HG03457 (cell line): ENCODE measurements around the gene PHACTR4.
"Not testable (repeated sequence)": the region's sequence is repeated elsewhere in the genome, so short reads cannot be mapped to it uniquely, and the experiment has no call there.

ENCODE experiments used
- ATAC-seq: cut with Tn5 transposase; IDR thresholded peaks from one replicate; pipeline ENCODE4 v1.9.1; 2021; ENCODE audit warnings: moderate number of reproducible peaks; ENCODE audit not compliant: unreplicated experiment

PHACTR4 gene

DNA sequence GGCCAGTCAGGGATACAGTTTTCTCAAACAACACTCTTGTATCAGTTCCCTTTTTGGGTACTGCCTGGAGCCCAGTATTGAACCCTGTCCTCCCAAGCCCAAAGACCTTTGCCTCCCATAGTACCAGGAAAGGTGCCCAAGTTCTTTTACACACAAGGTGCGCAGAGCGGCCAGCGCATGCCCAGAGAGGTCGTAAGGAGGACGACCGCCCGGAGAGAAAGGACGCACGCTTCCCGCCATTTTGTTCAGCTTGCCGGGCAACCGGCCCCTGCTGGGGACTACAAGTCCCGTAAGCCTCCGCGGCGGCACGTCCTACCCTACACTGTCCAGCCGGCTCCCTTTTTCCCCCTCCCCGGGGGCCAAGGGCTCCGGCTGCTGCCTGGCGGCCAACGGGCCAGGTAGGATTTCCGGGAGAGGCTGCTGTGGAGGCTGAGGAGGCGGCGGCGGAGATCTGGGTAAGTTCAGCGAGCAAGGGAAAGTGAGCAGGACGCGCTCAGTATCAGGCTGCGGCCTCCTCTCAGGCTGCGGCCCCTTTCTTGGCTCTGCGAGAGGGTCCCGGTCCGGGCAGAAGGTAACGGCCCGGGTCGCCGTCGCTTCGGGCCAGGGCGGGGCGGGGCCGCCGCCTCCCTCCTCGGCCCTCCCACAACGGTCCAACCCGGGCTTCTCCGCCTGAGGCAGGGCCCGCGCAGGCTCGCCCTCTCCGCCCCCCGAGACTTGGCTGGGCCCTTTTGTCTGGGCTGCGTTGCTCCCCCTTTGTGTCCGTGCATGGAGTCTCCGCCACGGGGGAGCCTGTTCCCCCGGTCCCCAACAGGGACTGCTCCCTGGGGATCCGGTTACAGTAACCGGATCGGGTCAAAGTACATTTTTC lies at the start of gene PHACTR4:
Gene PHACTR4, plus strand, starts transcription at position 370 of the 868 bp plus-strand sequence. CDS start 37,708 bp downstream, outside the sequence.
- peak; percentile 87 for ATAC-seq

DNA sequence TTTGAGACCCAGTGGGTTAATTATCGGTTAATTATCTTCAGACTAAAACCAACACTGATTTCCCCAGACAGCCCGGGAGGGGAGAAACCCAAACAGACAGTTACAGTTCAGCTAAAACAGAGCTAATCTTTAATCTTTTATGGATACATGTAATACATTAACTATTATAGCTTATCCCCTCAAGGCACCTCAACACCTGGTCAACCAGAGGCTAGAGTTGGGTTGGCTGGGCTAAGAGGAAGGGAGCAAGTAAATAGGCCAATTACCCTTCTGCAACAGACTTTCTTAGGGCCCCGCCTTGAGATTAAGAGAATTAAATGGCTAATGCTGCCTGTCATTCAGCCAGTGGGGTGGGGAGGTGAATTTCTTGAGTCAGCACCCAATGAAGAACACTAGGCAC lies 47.3 kb upstream of the PHACTR4 start:
- peak; percentile 53 for ATAC-seq

DNA sequence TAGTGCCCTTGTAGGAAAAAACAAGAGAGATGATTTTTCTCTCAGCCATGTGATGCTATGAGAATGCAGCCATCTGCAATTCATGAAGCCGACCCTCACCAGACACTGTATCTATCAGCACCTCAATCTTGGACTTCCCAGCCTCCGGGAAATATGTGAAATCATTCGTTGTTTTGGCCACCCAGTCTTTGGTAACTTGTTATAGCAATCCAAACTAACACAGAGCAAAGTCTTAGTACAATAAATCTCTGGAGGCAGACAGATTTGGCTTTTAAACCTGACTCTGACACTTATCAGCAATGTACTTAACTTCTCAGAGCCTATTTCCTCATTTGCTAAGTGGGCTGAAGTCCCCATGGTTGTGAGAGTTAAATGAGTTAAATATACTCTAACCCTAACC lies 45.8 kb upstream of the PHACTR4 start:
- ATAC-seq = no peak

DNA sequence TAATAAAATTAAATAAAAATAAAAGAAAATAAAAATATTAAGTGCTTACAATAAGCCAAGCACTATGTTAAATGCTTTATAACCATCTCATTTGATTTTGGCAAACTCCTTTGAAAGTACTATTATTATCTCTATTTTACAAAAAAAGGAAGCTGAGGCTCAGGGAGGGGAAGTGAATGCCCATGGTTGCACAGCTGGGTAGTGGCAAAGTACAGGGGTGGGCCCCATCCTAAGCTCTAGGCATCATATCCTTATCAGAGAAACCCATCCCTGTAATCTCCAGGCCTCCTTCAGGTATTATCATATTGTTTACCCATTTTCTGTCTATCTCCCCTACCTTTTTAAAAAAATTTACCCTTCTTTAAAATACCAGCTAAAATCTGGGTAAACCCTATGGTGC lies 43.0 kb upstream of the PHACTR4 start:
- no peak for ATAC-seq

DNA sequence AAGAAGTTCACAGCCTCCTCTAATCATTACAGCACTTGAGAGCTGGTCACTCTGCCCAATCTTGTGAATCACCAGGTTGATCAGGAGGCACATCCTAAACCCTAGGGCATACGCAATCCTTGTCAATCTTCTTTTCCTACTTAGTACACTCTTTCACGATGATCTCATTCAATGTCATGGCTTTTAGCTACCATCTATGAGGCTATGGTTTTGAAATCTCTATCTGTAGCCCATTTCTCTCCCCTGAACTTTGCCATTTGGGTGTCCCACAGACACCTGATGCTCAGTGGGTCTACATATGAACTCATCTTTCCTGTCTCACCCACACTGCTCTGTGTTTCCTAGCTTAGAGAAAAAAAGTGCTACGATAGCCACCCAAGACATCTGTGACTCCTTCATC lies 42.6 kb upstream of the PHACTR4 start:
- ATAC-seq = no peak

GRCh38 chr1:28327431-28327830 lies 42.1 kb upstream of the PHACTR4 start:
- not testable (repeated sequence) for ATAC-seq

DNA sequence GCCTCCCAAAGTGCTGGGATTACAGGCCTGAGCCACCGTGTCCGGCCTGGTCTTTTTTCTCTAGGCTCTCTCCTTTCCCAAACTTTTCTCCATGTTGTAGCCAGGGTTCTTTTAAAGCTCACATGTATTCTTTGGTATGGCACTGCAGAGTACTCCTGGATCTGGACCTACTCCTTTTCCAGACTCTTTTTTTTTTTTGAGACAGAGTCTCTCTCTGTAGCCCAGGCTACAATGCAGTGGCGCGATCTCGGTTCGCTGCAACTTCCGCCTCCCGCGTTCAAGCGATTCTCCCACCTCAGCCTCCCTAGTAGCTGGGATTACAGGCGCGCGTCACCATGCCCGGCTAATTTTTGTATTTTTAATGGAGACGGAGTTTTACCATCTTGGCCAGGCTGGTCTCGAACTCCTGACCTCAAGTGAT lies 41.3 kb upstream of the PHACTR4 start:
- no peak for ATAC-seq

DNA sequence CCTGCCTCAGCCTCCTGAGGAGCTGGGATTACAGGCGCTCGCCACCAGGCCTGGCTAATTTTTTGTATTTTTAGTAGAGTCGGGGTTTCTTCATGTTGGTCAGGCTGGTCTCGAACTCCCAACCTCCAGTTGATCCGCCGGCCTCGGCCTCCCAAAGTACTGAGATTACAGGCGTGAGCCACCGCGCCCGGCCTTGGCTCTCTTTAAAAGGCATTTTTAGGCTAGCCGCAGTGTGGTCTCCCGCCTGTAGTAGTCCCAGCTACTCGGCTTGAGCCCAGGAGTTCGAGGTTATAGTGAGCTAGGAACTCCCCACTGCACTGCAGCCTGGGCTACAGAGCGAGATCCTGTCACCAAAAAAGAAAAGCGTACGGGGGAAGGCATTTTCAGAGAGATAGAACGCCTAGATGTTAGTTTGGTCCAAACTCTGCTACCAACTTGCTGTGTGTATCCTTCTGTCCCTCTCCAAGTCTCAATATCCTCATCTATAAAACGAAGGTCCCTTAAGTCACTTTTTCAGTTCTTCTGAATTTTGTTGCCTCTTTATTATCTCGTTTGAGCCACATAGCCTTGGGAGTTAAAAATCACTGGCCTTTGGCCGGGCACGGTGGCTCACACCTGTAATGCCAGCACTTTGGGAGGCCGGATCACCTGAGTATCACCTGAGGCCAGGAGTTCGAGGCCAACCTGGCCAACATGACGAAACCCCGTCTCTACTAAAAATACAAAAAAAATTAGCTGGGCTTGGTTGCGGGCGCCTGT lies 40.0 kb upstream of the PHACTR4 start:
- ATAC-seq = no peak

DNA sequence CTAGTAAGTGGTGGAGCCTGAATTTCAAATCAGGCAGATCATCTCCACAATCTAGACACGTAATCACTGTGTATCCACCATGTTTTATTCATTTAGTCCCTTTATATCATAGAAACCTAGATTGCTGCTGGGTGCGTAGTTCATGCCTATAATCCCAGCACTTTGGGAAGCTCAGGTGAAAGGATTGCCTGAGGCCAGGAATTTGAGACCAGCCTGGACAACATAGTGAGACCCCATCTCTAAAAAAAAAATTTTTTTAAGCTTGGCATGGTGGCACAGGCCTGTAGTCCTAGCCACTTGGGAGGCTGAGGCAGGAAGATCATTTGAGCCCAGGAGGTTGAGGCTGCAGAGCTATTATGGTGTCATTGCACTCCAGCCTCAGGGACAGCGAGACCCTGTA lies 30.6 kb upstream of the PHACTR4 start:
- ATAC-seq = no peak

DNA sequence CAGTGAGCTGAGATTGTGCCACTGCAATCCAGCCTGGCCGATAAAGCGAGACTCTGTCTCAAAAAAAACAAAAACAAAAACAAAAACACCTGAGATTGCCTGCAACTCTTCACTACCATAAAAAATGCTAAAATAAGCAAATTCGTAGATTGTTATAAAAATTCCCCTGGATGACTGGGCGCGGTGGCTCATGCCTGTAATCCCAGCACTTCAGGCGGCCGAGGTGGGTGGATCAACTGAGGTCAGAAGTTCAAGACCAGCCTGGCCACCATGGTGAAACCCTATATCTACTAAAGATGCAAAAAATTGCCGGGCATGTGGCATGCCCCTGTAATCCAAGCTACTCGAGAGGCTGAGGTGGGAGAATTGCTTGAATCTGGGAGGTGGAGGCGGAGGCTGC lies 30.0 kb upstream of the PHACTR4 start:
- no peak for ATAC-seq

DNA sequence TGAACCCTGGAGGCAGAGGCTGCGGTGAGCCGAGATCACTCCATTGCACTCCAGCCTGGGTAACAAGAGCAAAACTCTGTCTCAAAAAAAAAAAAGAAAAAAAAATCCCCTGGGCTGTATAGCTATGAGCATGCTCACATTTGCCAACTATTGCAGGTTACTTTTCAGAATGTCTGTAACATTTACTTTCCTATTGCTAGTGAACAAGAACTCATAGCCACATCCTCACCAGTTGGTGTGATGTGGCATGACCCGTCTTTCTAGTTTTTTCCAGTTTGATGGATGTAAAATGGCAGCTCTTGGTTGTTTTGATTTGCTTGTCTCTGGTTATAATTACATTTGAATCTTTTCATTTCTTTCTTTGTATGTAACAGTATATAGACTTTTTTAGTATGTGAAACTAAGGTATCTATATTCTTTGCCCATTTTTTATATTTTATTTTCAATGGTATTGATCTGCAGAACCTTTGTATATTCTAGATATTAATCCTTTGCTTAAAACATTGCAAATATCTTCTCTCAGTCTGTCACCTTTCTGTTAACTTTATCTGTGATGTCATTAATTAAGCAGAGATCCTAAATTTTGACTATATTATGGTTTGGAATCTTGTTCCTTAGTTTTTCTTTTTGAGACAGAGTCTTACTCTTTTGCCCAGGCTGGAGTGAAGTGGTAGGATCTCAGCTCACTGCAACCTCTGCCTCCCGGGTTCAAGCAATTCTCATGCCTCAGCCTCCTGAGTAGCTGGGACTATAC lies 29.1 kb upstream of the PHACTR4 start:
- ATAC-seq = no peak

GRCh38 chr1:28341591-28341990 lies 27.9 kb upstream of the PHACTR4 start:
- ATAC-seq = no peak

DNA sequence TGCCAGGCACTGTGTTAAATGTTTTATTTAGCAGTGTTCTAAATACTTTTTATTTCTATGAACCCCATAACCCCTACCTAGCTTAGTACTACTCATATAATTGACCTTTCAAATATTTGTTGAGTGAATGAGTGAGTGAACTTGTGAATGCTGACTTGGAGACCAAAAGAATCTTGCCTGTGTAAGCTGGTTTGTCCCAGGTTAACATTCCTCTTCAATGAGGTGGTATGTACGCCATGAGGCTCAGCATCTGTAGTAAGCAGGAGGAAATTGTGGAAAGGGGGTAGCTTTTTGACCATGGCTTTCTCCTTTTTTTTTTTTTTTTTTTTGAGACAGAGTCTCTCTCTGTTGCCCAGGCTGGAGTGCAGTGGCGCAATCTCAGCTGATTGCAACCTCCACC lies 26.1 kb upstream of the PHACTR4 start:
- ATAC-seq = no peak

DNA sequence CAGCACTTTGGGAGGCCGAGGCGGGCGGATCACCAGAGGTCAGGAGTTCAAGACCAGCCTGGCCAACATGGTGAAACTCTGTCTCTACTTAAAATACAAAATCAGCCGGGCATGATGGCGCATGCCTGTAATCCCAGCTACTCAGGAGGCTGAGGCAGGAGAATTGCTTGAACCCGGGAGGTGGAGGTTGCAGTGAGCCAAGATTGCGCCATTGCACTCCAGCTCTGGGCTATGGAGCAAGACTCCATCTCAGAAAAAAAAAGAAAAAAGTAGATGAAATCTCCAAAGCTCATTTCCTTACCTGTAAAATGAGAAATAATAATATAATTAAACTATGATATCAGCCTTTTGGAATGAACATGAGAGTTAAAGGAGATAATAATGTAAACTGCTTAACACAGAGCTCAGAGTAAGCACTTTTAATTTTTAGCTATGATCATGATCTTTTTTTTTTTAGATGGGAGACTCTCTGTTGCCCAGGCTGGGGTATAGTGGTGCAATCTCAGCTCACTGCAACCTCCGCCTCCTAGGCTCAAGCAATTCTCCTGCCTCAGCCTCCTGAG lies 16.2 kb upstream of the PHACTR4 start:
- ATAC-seq = not testable (repeated sequence)

- ATAC-seq = no peak
Observed at GRCh38 chr1:28354121-28354520, 15.4 kb upstream of the PHACTR4 start.

GRCh38 chr1:28358716-28359115 lies 10.8 kb upstream of the PHACTR4 start:
- no peak for ATAC-seq

- no peak for ATAC-seq
Observed at GRCh38 chr1:28359592-28360239, 9.8 kb upstream of the PHACTR4 start.

DNA sequence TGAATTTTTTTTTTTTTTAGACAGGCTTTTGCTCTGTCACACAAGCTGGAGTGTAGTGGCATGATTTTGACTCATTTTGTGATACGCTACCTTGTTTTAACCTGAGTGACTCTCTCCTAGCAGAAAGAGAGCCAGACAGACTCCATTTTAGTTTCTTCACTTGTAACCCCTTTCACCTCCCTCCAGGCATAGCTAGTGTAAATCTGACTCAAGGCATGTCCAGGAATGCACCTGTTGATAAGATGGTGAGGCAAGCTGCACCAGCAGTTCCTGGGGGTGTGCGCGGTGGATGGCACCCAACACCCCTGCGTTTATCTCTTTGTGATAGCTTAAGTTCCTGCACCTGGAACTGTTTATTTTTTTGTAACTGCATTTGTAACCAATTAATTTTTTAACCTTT lies 4.7 kb upstream of the PHACTR4 start:
- ATAC-seq = no peak

DNA sequence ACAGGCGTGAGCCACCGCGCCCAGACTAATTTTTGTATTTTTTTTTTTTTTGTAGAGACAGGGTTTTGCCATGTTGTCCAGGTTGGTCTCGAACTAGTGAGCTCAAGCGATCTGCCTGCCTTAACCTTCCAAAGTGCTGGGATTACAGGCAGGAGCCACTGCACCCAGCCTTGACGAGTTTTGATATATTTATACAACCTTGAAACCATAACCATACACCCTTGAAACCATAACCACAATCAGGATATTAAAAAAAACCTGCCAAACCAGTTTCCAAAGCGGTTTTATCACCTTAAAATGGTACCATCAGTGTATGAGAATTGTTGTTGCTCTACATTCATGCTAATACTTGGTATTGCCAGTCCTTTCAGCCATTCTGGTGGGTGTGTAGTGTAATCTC lies 3.7 kb upstream of the PHACTR4 start:
- ATAC-seq = no peak

DNA sequence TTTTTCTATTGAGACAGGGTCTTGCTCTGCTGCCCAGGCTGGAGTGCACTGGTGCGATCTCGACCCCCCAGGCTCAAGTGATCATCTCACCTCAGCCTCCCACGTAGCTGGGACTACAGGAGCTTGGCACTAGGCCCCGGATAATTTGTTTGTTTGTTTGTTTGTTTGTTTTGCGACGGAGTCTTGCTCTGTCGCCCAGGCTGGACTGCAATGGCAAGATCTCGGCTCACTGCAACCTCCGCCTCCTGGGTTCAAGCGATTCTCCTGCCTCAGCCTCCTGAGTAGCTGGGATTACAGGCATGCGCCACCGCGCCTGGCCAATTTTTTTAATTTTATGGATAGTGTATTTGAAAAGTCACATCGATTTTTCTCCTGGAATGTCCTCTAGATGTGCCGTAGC lies 932 bp upstream of the PHACTR4 start:
- not testable (repeated sequence) for ATAC-seq
